Myocyte (in vitro differentiated cells): ENCODE measurements around the gene SAMD1. TPM values are rescaled to one million over a fixed set of nuclear protein-coding genes. Genes with fewer than 3 reads are reported as not detected.
A peak's percentile ranks its signal among the peaks of the same experiment; 100 is the strongest.

Experiments
- DNase-seq: peaks from one replicate; pipeline ENCODE4 v3.0.0-alpha.2; 2012; ENCODE audit warnings: low read depth
- total RNA-seq: library from RNA; depleted of rRNA; stranded (reverse); fragments of >200 nt; gene quantifications from 2 replicates; pipeline ENCODE4 v1.2.3, GENCODE V29; 2014

SAMD1 gene
- total RNA-seq, 1 donor from 2014 or later = 41.0 TPM

GRCh38 chr19:14113762-14114414, 23.3 kb upstream of the SAMD1 start:
- no peak for DNase-seq

- DNase-seq = peak; percentile 41
These were observed 22.3 kb upstream of the SAMD1 start for GRCh38 chr19:14112809-14113385.

GRCh38 chr19:14112051-14112808, 21.7 kb upstream of the SAMD1 start:
- DNase-seq = no peak

- no peak for DNase-seq
These were observed 20.9 kb upstream of the SAMD1 start for GRCh38 chr19:14111486-14111885.

GRCh38 chr19:14110650-14111049, 20.1 kb upstream of the SAMD1 start:
- no peak for DNase-seq

- DNase-seq = no peak
These were observed 17.3 kb upstream of the SAMD1 start for GRCh38 chr19:14107581-14108461.

GRCh38 chr19:14106840-14107239, 16.3 kb upstream of the SAMD1 start:
- DNase-seq = no peak

GRCh38 chr19:14105680-14106079, 15.1 kb upstream of the SAMD1 start:
- DNase-seq = no peak

- peak; percentile 61 for DNase-seq
These were observed 12.8 kb upstream of the SAMD1 start for GRCh38 chr19:14103310-14103709.

GRCh38 chr19:14102756-14103155, 12.2 kb upstream of the SAMD1 start:
- no peak for DNase-seq

GRCh38 chr19:14102102-14102696, 11.6 kb upstream of the SAMD1 start:
- DNase-seq = no peak

- DNase-seq = no peak
These were observed 10.5 kb upstream of the SAMD1 start for GRCh38 chr19:14101003-14101545.

- DNase-seq = no peak
These were observed 7.1 kb upstream of the SAMD1 start for GRCh38 chr19:14097532-14098151.

GRCh38 chr19:14096272-14096992, 5.9 kb upstream of the SAMD1 start:
- no peak for DNase-seq

GRCh38 chr19:14094854-14095253, 4.3 kb upstream of the SAMD1 start:
- no peak for DNase-seq

- DNase-seq = no peak
These were observed 2.7 kb upstream of the SAMD1 start for GRCh38 chr19:14093117-14093823.

GRCh38 chr19:14091813-14092462, 1.4 kb upstream of the SAMD1 start:
- no peak for DNase-seq

- DNase-seq = peak; percentile 68
These were observed 696 bp upstream of the SAMD1 start for GRCh38 chr19:14091081-14091812.
